HG02943 (cell line): Measurements from ENCODE around the gene CREBRF.
"Not testable (repeated sequence)": the region's sequence is repeated elsewhere in the genome, so short reads cannot be mapped to it uniquely, and the experiment has no call there.

Experiments
- ATAC-seq: cut with Tn5 transposase; IDR thresholded peaks from one replicate; pipeline ENCODE4 v1.9.1; 2021; ENCODE audit warnings: mild to moderate bottlenecking, low read depth, moderate library complexity; ENCODE audit not compliant: unreplicated experiment

The CREBRF gene, protein sequence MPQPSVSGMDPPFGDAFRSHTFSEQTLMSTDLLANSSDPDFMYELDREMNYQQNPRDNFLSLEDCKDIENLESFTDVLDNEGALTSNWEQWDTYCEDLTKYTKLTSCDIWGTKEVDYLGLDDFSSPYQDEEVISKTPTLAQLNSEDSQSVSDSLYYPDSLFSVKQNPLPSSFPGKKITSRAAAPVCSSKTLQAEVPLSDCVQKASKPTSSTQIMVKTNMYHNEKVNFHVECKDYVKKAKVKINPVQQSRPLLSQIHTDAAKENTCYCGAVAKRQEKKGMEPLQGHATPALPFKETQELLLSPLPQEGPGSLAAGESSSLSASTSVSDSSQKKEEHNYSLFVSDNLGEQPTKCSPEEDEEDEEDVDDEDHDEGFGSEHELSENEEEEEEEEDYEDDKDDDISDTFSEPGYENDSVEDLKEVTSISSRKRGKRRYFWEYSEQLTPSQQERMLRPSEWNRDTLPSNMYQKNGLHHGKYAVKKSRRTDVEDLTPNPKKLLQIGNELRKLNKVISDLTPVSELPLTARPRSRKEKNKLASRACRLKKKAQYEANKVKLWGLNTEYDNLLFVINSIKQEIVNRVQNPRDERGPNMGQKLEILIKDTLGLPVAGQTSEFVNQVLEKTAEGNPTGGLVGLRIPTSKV

DNA sequence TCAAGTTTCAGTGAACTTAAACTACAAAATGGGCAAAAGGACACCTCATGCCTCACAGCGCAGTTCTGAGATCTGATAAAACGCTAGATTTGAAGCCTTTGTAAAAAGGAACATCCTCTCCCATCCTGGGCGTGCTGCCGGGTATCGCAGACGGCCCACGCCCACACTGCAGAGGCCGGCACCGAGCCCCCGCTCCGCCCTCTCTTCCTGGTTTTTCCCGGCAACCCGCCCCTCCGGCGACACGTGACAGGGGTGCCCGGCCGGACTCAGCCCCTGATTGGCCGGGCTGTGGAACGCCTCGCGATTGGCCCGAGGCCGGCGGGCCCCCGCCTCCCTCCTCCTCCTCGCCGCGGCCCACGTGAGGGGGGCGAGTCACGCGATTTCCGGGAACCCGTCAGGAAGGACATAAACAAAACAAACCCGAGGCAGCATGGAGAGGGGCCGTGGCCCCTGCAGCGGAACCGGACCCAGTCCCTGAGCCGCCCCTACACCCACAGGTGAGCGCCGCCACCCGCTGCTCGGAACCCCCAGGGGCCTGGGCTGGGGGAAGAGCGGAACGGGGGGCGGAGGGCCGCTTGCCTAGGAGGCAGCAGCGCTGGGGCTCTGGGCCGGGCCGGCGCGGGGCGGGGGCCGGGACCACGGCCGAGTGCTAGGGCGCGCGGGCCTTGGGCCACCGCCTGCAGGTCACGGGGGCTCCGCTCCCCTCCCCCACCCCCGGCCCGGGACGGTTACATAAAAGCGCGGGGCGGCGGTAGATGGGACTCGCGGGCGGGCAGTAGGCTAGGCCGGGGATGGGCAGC lies at the start of gene CREBRF:
Gene CREBRF (plus strand): TSS at position 370 of the 800 bp plus-strand sequence. CDS start 24,424 bp downstream, outside the sequence.
- ATAC-seq, result peak; percentile 59

DNA sequence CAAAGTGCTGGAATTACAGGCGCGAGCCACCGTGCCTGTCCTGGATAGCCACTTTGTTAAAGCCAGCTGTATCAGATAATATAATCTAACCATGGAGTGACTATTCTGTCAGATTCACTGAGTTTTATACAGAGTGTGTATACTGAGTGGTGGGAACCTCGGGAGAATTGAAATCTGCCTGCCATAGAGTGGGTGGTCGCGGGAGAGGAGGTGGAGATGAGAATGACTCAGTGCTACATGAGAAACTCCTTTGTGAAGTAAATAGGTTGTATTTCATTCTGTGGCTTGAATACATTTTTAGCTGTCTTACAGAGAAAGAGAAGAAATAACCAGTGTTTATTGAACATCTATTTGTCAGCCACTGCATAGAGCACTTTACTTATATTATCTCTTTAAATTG lies 46.1 kb upstream of the CREBRF start:
- no peak for ATAC-seq

DNA sequence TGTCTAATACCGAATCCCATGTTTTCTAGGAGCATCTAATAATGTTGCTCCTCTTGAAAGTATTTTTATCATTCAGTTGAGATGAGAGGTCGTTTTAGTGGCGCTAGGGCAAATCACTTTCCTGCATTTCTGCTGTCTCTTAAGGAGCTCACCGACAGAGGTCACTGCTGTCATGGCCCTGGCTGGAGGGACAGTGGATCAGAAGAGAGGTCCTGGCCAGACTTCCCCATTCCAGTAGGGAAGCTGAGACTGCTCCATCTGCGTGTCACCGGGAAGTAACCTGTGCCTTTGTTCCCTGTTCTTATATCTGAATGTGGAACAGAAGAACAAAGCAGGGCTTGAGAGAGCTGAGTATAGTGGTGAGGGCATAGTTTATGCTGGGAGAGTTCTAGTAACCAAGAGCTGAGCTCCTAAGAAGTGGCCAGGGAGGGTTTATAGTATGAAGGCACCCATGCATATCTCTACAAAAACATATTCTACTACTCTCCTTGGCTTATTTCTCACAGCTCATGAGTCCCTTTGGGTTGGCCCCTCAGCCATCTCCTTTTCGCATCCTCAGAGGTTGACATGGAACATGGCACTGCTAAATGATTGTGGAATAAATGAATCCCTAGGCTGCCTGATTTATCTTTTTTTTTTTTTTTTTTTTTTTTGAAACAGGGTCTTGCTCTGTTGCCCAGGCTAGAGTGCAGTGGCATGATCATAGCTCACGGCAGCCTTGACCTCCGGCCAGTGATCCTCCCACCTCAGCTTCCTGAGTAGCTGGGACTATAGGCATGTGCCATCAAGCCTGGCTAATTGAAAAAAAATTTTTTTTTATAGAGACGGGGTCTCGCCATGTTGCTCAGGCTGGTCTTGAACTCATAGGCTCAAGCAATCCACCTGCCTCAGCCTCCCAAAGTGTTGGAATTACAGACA lies 45.3 kb upstream of the CREBRF start:
- ATAC-seq, result no peak

DNA sequence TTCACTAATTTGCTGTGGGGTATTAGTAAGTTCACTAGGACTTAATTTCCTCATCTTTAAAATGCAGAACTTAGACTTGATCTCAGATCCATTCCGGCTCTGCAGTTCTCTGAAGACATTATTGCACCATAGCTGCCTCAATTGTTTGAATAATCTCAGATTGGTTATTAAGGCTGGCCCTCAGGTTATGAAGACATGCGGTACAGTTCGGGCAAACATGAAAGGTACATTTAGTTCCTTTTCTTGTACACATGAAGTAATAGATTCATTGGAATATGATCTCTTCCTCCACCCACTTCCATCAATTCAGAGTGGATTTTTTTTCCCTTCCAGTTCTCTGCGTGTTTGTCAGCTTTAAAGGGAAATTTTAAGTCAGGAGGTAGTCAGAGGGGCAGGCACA lies 44.6 kb upstream of the CREBRF start:
- ATAC-seq, result no peak

DNA sequence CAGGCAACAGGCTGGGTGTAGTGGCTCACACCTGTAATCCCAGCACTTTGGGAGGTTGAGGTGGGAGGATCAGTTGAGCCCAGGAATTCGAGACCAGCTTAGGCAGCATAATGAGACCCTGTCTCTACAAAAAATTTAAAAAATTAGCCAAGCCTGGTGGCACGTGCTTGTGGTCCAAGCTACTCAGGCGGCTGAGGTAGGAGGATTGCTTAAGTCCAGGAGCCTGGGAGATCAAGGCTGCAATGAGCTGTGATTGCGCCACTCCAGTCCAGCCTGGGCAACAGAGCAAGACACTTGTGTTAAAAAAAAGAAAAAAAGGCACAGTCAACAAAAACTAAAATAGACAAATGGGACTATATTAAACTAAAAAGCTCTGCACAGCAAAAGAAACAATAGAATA lies 43.3 kb upstream of the CREBRF start:
- no peak for ATAC-seq

DNA sequence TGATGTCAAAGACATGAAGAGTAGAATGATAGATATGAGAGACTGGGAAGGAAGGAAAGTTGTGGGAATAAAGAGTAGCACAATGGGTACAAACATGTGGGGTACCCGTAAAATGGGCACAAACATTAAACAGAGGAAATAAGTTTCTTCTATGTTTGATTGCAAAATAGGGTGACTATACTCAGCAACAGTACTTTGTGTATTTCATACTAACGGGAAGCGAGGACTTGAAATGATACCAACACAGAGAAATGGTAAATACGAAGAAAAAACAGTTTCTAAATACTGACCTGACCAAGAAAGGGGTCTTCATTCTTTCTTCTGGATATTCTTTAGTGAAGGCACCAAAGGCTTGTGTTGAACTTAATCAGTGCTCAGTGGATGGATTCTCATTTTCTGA lies 41.5 kb upstream of the CREBRF start:
- no peak for ATAC-seq

DNA sequence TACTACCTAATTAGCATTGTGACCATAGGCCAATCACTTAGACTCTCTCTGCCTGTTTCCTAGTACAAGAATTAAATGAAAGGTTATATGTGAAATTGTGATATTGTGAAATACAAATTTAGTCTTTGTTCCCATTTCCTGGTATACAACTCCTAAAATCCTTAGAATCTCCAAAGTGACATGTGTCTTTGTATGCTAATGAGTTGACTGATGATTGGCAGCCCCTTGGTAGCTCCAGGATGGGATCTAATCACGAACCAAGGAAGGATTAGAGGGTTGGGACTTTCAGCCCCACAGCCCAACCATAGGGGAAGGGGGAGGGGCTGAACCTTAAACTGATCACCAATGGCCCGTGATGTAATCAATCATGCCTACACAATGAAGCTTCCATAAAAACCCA lies 41.0 kb upstream of the CREBRF start:
- no peak for ATAC-seq

DNA sequence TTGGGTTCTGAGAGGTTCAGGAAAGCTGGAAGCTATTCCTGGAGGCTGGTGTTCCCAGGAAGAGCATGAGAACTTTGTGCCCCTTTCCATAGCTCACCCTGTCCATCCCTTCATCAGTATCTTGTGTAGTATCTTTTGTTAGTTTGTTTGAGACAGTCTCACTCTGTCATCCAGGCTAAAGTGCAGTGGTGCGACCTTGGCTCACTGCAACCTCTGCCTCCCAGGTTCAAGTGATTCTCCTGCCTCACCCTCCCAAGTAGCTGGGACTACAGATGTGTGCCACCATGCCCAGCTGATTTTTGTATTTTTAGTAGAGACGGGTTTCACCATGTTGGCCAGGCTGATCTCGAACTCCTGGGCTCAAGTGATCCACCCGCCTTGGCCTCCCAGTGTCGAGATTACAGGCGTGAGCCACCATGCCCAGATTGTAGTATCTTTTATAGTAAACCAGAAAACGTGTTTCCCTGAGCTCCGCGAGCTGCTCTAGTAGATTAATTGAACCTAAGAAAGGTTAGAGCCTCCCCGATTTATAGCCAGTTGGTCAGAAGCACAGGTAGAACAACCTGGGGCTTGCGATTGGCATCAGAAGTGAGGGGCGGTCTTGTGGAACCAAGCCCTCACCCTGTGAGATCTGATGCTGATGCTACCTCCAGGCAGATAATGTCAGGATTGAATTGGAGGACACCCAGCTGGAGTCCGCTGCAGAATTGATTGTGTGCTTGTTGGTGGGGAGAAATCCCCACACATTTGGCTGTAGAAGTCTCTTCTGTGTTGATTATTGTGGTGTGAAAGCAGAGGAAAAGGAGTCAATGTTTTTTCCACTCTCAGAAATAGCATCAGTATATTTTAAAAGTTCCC lies 40.3 kb upstream of the CREBRF start:
- no peak for ATAC-seq

DNA sequence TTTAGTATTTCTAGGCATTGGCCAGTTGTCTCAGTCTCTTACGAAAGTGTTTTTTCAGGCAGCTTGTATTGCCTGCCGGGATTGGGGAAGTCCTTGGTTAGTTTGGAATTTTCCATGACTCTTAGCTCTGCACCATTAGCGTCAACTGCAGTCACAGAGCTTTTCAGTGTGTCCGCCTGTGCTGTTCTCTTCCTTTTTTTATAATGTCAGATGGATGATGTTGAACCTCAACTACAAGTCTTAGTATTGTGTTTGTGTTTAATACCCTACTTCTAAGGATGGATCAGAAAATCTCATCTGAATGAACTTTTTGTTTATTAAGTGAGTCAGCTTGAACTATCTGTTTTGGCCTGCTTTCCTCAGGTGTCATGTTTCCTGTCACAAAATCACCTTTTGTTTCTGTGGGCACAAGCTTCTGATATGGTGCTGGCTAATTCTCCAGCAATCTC lies 39.5 kb upstream of the CREBRF start:
- no peak for ATAC-seq

DNA sequence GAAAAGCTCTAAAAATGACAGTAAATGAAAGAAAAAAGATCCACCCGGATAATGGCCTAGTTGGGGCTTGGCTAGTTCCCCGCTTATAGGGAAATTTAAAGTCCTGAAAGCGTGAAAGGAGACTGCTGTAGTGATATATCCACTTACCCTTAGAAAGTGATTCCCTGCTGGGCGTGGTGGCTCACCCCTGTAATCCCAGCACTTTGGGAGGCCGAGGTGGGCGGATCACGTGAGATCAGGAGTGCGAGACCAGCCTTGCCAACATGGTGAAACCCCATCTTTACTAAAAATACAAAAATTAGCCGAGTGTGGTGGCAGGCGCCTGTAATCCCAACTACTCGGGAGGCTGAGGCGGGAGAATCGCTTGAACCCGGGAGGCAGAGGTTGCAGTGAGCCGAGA lies 39.1 kb upstream of the CREBRF start:
- not testable (repeated sequence) for ATAC-seq

DNA sequence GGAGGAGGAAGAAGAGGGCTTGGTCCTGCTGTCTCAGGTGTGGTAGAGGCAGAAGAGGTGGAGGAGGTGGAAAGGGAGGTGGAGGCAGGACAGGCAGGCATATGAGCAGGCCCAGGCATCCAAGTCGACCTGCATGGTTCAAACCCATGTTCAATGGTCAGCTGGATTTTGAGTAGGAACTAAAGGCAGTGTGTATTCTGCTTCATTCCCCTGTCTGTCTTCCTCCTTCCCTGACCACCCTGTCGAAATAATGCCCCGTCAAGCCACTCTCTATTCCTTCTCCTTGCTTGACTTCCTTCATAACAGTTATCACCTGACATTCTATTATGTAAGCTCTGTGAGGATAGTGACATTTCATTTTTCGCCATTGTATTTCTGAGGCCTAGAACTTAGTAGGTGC lies 37.8 kb upstream of the CREBRF start:
- no peak for ATAC-seq

DNA sequence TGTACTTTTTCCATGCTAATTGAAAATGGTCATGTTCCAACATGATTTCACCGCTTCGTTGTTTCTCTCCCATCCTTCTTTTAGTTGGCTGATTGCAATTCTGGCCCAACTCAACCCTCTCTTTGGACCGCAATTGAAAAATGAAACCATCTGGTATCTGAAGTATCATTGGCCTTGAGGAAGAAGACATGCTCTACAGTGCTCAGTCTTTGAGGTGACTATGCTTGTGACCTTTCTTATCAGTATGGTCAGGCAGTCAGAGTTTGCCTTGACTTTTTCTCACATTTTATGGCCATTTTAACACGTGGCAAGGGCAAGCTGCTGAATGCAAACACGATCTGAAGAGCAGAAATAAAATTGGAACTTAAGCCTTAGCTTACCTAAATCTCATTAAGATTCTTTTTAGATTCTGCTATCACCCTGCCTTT lies 36.0 kb upstream of the CREBRF start:
- ATAC-seq, result no peak

DNA sequence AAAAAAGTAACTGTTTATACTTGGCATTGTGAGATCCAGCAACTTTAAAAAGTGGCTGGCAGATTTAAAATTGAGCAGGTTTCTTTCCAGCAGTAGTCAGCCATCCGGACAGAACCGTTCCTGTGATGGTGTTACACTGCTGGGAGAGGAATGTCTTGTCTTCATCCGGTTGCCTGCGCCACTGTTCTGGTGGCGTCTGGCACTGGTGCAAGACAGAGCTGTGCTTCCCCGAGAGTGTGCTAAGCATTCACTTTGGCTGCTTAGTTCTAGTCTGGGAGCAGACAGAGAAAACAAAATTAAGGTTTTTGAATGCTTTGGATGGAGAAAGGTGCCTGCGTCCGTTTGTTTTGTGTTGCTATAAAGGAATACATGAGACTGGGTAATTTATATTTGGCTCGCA lies 35.5 kb upstream of the CREBRF start:
- no peak for ATAC-seq

DNA sequence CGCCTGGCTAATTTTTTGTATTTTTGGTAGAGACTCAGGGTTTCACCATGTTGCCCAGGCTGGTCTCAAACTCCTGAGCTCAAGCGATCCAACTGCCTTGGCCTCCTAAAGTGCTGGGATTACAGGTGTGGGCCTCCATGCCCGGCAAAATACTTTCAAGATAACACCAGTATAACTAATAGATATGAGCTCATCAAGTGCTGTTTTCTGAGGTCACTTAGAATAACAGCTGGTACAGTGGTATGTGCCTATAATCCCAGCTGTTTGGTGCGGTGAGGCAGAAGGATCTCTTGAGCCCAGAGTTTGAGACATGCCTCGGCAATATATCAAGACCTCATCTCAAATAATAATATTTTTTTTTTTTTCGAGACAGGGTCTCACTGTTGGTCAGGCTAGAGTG lies 30.5 kb upstream of the CREBRF start:
- ATAC-seq, result no peak

DNA sequence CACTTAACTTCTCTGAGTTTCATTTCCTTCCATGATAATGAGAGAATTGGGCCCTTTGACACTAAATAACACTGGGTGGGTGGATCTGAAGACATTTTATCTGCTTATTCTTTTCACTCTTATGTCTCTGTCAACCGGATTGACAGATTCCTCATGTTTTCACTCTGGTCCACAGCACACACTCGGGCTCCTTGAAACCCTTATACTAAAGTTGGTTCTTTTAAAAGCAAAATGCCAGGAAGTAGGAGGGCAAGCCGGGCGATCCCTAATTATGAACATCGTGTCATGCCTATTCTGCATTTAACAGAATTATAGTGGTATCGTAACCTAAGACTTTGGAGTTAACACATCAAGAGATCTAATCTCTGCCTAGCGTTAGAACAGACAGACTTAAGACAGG lies 28.2 kb upstream of the CREBRF start:
- no peak for ATAC-seq

DNA sequence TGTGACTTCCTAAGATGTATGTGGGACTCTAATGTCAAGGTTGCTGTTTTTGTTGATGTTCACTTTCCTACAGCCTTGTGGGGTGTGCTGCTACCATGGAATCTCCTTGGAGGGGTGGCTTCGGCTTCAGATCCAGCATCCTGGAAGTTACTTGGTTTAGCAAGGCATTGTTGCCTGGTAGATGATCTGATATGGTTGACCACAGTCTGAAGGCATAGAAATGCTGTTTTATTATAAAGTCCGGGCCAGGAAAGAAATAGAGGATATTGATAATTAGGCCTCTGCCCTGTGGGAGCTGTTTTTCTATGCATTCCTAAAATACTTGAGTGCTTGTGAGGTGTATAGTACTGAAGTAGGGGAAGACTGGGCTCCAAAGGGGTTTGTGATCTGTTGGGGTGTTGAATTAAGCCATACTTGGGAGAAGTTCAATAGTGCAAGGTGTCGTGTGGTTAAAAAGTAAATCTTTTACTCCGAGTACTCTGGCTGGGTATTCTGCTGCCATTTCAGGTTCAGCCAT lies 27.3 kb upstream of the CREBRF start:
- no peak for ATAC-seq

DNA sequence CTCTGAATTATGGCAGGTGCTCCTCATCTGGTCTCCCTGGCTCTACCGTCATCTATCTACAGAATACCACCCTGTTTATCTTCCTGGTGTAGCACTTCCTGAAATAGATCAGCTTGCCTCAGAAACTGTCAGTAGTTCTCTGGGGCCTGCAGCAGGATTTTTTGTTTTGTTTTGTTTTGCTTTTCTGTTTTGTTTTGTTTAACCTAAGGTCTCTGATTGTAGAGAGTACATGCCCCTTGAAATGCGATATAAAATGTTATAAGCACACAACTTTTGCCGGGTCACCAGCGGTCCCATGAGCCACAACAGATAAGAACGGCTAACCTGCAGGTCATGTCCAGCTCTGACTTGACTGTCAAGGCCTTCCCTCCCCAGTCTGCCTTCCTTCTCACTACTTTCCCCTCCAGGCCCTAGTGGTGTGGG lies 26.6 kb upstream of the CREBRF start:
- no peak for ATAC-seq

DNA sequence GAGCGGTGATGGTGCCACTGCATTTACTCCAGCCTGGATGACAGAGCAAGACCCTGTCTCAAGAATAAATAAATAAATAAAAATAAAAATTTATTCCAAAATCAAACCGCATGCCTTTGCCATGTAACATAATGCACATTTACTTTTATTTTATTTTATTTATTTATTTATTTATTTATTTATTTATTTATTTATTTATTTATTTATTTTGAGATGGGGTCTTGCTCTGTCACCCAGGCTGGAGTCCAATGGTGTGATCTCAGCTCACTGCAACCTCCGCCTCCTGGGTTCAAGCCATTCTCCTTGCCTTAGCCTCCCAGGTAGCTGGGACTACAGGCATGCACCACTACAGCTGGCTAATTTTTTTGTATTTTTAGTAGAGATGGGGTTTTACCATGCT lies 24.1 kb upstream of the CREBRF start:
- not testable (repeated sequence) for ATAC-seq

DNA sequence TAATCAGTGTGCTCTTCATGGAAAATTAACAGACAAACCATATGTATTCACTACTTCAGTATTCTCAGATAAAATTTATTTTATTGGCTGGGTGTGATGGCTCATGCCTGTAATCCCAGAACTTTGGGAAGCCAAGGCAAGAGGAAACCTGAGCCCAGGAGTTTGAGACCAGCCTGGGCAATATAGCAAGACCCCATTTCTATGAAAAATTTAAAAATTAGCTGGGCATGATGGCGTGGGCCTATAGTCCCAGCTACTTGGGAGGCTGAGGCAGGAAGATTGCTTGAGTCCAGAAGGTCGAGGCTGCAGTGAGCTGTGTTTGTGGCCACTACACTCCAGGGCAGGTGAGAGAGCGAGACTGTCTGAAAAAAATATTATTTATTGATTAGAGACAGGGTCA lies 23.4 kb upstream of the CREBRF start:
- ATAC-seq, result no peak
